ENCODE results near the gene SLC22A23.

The SLC22A23 gene

GRCh38 chr6:3258201-3258600 lies 198.6 kb downstream of the SLC22A23 start:
- no peak for DNase-seq (ENCODE audit: low read depth, low spot score)
- CTCF ChIA-PET: interaction anchor here (1.0 to 2.9 kb wide), 6 partner anchors 10 to 137 kb away, joined by 3 to 25 read pairs (median 6); no protein-coding TSS in a partner anchor
- H3K4me3 ChIP-seq (ENCODE audit: low read depth, low read length): peak overlapping the region; percentile 97
- no peak for TF ChIP-seq CTCF (IDR thresholded peaks at IDR 0.05; ENCODE audit: insufficient read depth, low read length, missing control alignments)
- POLR2A ChIA-PET: interaction anchor here (0.6 to 3.3 kb wide), 9 partner anchors 9 to 491 kb away, joined by 3 to 18 read pairs (median 3); partner anchors contain the start of gene TUBB2A

- H3K4me3 ChIP-seq (ENCODE audit: low read depth, low read length): no peak overlapping the region
- POLR2A ChIA-PET: interaction anchor here (1.7 kb wide), 1 partner anchor 96 kb away, joined by 7 read pairs; the partner anchor contains the start of gene TUBB2A
- CTCF ChIA-PET: interaction anchor here (1.2 to 13.3 kb wide), 4 partner anchors 96 to 133 kb away, joined by 3 to 221 read pairs (median 48); partner anchors contain the start of genes BPHL and TUBB2A
- DNase-seq (ENCODE audit: low read depth, low spot score): no peak
- TF ChIP-seq CTCF (IDR thresholded peaks at IDR 0.05; ENCODE audit: insufficient read depth, low read length, missing control alignments): no peak
Measured at GRCh38 chr6:3253597-3253961, 203.3 kb downstream of the SLC22A23 start.

- TF ChIP-seq CTCF (IDR thresholded peaks at IDR 0.05; ENCODE audit: insufficient read depth, low read length, missing control alignments): no peak
- ChIA-PET POLR2A (no interaction called here), CTCF (interaction anchor here (1.6 to 13.3 kb wide), 12 partner anchors 11 to 480 kb away, joined by 4 to 221 read pairs (median 18); partner anchors contain the start of genes BPHL and TUBB2A)
- no peak for DNase-seq (ENCODE audit: low read depth, low spot score)
- no peak overlapping the region for H3K4me3 ChIP-seq (ENCODE audit: low read depth, low read length)
Measured at GRCh38 chr6:3252861-3253596, 203.8 kb downstream of the SLC22A23 start.

GRCh38 chr6:3252369-3252768 lies 204.5 kb downstream of the SLC22A23 start:
- POLR2A ChIA-PET: interaction anchor here (2.1 to 2.5 kb wide), 2 partner anchors 90 to 94 kb away, joined by 6 to 25 read pairs; partner anchors contain the start of gene TUBB2A
- no peak for DNase-seq (ENCODE audit: low read depth, low spot score)
- no peak overlapping the region for H3K4me3 ChIP-seq (ENCODE audit: low read depth, low read length)
- no peak for TF ChIP-seq CTCF (IDR thresholded peaks at IDR 0.05; ENCODE audit: insufficient read depth, low read length, missing control alignments)
- CTCF ChIA-PET: interaction anchor here (0.9 to 13.3 kb wide), 29 partner anchors 11 to 751 kb away, joined by 3 to 221 read pairs (median 5); partner anchors contain the start of genes BPHL and TUBB2A

GRCh38 chr6:3251462-3252314 lies 205.2 kb downstream of the SLC22A23 start:
- POLR2A ChIA-PET: interaction anchor here (0.7 to 2.5 kb wide), 4 partner anchors 20 to 94 kb away, joined by 3 to 25 read pairs (median 4); partner anchors contain the start of gene TUBB2A
- peak; percentile 96 for TF ChIP-seq CTCF (IDR thresholded peaks at IDR 0.05; ENCODE audit: insufficient read depth, low read length, missing control alignments)
- CTCF ChIA-PET: interaction anchor here (0.6 to 13.3 kb wide), 47 partner anchors 9 to 752 kb away, joined by 3 to 221 read pairs (median 4); partner anchors contain the start of genes BPHL, NQO2 and TUBB2A
- no peak overlapping the region for H3K4me3 ChIP-seq (ENCODE audit: low read depth, low read length)
- no peak for DNase-seq (ENCODE audit: low read depth, low spot score)
